ENCODE measurements around the gene ANKRD55.

DNA sequence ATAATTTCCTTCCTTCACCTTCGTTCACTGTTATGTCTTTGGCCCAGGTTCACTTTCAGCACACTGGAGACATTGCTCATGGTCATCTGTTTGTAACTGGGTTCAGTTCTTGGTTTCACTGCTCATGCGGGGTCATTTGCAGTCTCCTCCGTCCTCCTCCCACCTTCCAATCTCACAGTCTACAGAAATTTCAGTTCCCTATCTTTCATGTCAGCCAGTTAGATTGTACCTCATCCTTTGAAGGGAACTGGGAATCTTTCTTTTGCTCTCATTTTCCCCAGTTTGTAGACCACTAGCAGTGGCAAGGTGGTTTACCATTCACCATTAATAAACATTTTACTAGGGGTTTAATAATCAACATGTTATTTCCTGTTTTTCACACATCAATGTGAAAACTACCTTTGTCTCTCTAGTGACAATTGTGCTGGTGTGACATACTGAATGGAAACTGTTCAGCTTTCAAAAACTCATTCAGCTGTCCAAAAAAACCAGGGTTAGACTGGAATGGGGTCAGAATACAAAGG, 137.5 kb downstream of the ANKRD55 start:
- TF ChIP-seq, protein P1, sequence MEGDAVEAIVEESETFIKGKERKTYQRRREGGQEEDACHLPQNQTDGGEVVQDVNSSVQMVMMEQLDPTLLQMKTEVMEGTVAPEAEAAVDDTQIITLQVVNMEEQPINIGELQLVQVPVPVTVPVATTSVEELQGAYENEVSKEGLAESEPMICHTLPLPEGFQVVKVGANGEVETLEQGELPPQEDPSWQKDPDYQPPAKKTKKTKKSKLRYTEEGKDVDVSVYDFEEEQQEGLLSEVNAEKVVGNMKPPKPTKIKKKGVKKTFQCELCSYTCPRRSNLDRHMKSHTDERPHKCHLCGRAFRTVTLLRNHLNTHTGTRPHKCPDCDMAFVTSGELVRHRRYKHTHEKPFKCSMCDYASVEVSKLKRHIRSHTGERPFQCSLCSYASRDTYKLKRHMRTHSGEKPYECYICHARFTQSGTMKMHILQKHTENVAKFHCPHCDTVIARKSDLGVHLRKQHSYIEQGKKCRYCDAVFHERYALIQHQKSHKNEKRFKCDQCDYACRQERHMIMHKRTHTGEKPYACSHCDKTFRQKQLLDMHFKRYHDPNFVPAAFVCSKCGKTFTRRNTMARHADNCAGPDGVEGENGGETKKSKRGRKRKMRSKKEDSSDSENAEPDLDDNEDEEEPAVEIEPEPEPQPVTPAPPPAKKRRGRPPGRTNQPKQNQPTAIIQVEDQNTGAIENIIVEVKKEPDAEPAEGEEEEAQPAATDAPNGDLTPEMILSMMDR (IDR thresholded peaks at IDR 0.05), result no peak
- no peak for TF ChIP-seq POLR2A (IDR thresholded peaks at IDR 0.05; ENCODE audit: low read depth)
